Stimulated activated effector memory CD8-positive, alpha-beta T cell treated with anti-CD3 and anti-CD28 coated beads, Interleukin-12 subunit alpha, Interleukin-12 subunit beta, amount 100 ng/mL, for 72 hours (primary cell): Measurements from ENCODE around the gene TMC1.
A peak's percentile ranks its signal among the peaks of the same experiment; 100 is the strongest.
"Not testable (repeated sequence)": the region's sequence is repeated elsewhere in the genome, so short reads cannot be mapped to it uniquely, and the experiment has no call there.

Experiments
- ATAC-seq: fragments of 150-1000 bp; cut with Tn5 transposase; 2 replicates; pipeline ENCODE4 v1.10.0; 2021
- DNase-seq, 2 donors: peaks; one replicate each; pipeline ENCODE4 v3.0.0; 2021 to 2022; ENCODE audit warnings: low spot score in 2 of 2
- H3K27ac Mint-ChIP-seq: one replicate; pipeline ENCODE4 v1.8.0; 2022; ENCODE audit warnings: mild to moderate bottlenecking, mixed read lengths
- H3K36me3 Mint-ChIP-seq: one replicate; pipeline ENCODE4 v1.8.0; 2022; ENCODE audit warnings: mild to moderate bottlenecking, mixed read lengths
- H3K4me1 Mint-ChIP-seq: one replicate; pipeline ENCODE4 v1.8.0; 2022; ENCODE audit warnings: mixed read lengths
- H3K4me3 Mint-ChIP-seq: one replicate; pipeline ENCODE4 v1.8.0; 2022; ENCODE audit warnings: mild to moderate bottlenecking, mixed read lengths
- H3K9me3 Mint-ChIP-seq: one replicate; pipeline ENCODE4 v1.8.0; 2022; ENCODE audit warnings: mixed read lengths

TMC1 gene

DNA sequence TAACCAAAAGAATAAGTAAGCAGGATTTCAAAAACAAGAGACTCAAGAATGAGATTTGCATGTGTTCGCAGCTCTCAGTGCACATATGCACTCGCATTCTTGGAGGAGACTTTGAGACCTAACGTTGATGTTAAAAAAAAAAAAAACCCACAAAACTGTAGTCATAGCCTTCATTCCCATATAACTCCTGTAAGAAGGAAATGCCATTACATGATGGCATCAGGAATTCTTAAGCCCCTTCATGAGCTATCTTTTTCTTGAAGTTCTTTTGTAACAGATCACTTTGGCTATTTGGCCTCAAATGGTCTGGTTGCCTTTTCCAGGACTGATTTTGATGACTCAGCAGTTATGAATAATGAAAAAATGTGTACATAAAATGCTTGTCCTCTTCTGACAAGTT is 317.7 kb downstream of the TMC1 start:
- Mint-ChIP-seq H3K27ac (no peak overlapping the region), H3K9me3 (peaks cover 3% of the 10 kb centered on the region), H3K4me3 (no peak overlapping the region), H3K36me3 (no peaks in the 10 kb centered on the region), H3K4me1 (no peaks in the 10 kb centered on the region)
- no peak for ATAC-seq
- no peak for DNase-seq

DNA sequence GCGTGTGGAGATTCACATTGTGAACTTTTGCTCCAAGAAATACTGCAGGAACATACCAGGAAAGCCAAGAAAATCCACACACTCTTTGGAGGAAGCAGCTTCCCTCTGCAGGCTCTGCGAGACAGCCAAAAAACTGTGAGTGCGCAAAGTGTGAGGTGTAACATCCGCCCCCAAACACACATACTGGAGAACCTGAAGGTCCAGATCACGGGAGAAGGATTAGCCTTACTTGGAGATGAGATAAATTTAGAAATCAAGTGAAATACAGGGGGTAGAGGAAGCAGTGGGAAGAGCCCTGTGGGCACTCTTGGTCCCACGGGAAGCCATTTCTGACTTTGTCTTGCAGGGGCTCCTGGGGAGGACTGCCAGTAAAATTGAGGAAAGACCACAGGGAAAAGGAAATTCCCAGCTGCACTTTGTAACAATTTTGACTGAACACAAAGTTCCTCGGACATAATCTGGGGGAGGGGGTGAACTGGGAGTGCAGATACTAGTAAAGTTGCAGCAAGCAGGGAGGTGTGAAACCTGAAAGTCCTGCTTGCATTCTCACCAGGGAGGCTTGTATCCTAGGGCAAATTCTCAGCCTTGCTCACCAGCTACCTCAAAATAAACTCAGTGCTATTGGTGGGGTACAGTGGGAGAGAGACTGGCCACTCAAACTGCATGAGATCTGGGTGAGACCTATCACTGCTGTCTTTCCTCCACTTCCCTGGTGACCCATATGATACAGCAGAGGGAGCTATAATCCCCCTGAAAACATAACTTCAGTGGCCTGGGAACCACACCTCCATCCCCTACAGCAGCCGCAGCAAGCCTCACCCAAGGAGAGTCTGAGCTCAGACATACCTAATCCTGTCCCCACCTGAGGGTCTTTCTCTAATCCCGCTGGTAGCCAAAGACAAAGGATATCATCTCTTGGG is 322.4 kb downstream of the TMC1 start:
- no peak for ATAC-seq
- DNase-seq = no peak
- no peaks in the 10 kb centered on the region for H3K36me3 Mint-ChIP-seq
- no peaks in the 10 kb centered on the region for H3K4me1 Mint-ChIP-seq
- no peak overlapping the region for H3K4me3 Mint-ChIP-seq
- H3K27ac Mint-ChIP-seq = no peak overlapping the region
- H3K9me3 Mint-ChIP-seq = peaks cover 18% of the 10 kb centered on the region

DNA sequence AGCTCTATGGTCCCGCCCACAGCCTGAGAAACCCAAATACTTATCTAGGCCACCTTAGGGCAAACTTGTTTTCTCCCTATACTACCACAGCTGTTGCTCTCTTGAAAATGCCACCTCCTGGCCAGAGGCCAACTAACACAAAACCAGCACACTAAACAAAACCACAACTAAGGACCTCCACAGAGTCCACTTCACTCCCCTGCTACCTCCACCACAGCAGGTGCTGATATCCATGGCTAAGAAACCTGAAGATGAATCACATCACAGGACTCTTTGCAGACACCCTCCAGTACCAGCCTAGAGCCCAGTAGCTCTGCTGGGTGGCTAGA is 323.0 kb downstream of the TMC1 start:
- H3K36me3 Mint-ChIP-seq = no peaks in the 10 kb centered on the region
- H3K4me3 Mint-ChIP-seq = no peak overlapping the region
- no peak for ATAC-seq
- no peak for DNase-seq
- H3K27ac Mint-ChIP-seq = no peak overlapping the region
- peaks cover 18% of the 10 kb centered on the region for H3K9me3 Mint-ChIP-seq
- no peaks in the 10 kb centered on the region for H3K4me1 Mint-ChIP-seq

DNA sequence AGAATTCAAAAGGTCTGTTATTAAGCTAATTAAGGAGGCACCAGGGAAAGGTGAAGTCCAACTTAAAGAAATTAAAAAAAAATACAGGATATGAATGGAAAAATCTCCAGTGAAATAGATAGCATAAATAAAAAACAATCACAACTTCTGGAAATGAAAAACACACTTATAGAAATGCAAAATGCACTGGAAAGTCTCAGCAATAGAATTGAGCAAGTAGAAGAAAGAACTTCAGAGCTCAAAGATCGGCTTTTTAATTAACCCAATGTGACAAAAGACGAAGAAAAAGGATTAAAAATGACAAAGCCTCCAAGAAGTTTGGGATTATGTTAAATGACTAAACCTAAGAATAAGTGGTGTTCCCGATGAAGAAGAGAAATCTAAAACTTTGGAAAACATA is 323.6 kb downstream of the TMC1 start:
- not testable (repeated sequence) for H3K36me3 Mint-ChIP-seq, ATAC-seq, H3K4me1 Mint-ChIP-seq, H3K4me3 Mint-ChIP-seq, DNase-seq, H3K27ac Mint-ChIP-seq
- H3K9me3 Mint-ChIP-seq = peaks cover 18% of the 10 kb centered on the region

DNA sequence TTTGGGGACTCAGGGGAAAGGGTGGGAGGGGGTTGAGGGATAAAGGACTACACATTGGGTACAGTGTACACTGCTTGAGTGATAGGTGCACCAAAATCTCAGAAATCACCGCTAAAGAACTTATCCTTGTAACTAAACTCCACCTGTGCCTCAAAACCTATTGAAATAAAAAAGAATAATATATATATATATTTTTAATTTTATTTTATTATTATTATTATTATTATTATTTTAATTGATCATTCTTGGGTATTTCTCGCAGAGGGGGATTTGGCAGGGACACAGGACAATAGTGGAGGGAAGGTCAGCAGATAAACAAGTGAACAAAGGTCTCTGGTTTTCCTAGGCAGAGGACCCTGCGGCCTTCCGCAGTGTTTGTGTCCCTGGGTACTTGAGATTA is 328.8 kb downstream of the TMC1 start:
- not testable (repeated sequence) for H3K36me3 Mint-ChIP-seq, DNase-seq, H3K4me3 Mint-ChIP-seq

DNA sequence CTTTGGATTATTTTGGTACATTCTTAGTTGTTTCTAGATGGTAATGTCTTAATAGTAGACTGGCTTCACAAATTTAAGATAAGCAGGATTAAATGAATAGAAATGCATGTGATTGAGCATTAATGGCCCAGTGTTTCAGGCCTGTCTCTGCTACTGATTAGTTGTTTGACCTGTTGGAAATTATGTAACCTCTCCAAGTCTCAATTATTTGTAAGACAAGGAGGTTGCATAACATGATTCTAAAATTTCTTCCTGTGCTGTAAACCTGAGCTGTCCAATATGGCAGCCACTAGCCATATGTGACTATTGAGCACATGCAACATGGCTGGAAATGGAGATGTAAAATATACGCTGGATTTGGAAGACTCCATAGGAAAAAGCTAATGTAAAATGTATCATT is 333.9 kb downstream of the TMC1 start:
- H3K4me1 Mint-ChIP-seq = no peaks in the 10 kb centered on the region
- H3K9me3 Mint-ChIP-seq = no peaks in the 10 kb centered on the region
- H3K4me3 Mint-ChIP-seq = no peak overlapping the region
- H3K36me3 Mint-ChIP-seq = no peaks in the 10 kb centered on the region
- no peak for DNase-seq
- no peak for ATAC-seq
- no peak overlapping the region for H3K27ac Mint-ChIP-seq

More for the DNA sequence above, 328.8 kb downstream of the TMC1 start:
- not testable (repeated sequence) for H3K27ac Mint-ChIP-seq, H3K4me1 Mint-ChIP-seq, ATAC-seq, H3K9me3 Mint-ChIP-seq

DNA sequence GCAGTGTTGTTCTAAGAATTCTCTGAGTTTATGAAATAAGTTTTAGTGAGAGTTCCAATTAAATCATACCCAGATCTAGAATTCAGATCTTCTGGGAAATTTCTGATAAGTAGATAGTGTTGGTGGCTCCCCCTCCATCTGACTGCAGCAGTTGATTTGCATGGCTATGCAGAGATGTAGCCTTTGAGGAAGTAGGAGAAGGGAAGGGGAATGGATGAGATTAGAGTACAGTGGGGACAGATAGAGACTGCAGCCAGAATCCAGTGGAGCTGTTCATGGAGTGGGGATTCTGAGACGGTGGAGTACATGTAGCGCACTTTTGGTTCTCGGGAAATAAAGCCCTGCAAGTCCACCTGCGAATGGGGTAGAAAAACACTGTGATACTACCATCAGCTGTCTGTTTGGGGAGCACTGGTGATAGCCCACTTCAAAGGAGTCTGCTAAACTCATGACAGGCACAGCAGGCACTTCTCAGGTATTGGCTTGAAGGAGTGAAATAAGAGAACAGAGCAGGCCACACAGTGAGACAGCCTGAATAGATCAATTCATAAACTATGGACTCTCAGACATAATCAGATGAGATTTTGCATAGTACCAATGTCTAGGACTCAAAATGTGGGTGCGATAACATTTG is 334.6 kb downstream of the TMC1 start:
- Mint-ChIP-seq H3K9me3 (no peaks in the 10 kb centered on the region), H3K4me1 (no peaks in the 10 kb centered on the region), H3K4me3 (no peak overlapping the region), H3K36me3 (no peaks in the 10 kb centered on the region), H3K27ac (no peak overlapping the region)
- DNase-seq (no peak), ATAC-seq (no peak)

DNA sequence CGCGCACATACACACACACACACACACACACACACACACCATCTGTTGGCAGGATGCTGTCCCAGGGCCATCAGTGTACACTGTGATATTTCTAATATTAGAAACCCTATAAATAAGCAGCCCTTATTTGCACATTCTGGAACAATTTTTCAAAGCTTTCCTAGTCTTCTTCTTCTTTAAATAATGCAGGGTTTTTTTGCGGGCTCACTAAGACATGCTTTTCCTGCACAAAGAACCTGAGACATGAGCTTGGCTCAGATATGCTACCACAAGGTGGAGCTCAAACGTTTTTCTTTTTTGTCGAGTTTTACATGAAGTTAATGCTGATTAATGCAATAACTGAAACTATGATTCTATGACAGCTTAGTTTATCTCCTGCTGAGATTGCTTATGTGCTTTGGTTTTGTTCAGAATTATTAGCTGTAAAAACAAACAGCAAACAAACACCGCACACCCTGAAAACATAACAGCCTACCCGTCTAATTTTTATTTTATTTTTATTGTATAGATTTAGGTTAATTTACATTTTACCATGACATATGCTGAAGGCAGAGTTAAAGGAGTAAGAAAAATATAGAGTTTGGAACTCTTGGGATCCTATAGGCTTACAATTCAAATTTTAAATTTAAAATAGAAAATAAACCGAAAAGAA is 335.7 kb downstream of the TMC1 start:
- H3K4me3 Mint-ChIP-seq = no peak overlapping the region
- H3K9me3 Mint-ChIP-seq = no peaks in the 10 kb centered on the region
- ATAC-seq = peak; percentile 39
- no peak for DNase-seq
- no peaks in the 10 kb centered on the region for H3K36me3 Mint-ChIP-seq
- H3K4me1 Mint-ChIP-seq = no peaks in the 10 kb centered on the region
- no peak overlapping the region for H3K27ac Mint-ChIP-seq

DNA sequence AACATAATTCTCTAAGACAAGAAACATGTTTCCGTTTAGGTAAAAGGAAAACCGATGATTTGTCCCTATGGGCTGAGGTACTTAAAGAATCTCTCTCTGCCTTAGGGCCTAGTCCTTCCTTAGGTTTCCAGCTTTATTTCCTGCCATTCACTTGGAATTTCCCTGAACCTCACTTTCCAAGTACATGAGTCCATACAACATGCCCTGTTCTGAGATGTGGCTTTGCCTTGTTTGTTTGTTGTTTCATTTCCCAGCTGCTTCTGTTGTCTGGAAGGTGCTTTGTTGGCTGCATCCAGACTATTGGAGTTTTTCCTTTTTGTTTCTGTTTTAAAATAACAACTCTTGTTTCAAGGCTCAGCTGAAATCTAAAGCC is 336.2 kb downstream of the TMC1 start:
- H3K36me3 Mint-ChIP-seq = no peaks in the 10 kb centered on the region
- H3K27ac Mint-ChIP-seq = no peak overlapping the region
- H3K4me3 Mint-ChIP-seq = no peak overlapping the region
- no peaks in the 10 kb centered on the region for H3K9me3 Mint-ChIP-seq
- no peak for DNase-seq
- no peaks in the 10 kb centered on the region for H3K4me1 Mint-ChIP-seq
- ATAC-seq = no peak

DNA sequence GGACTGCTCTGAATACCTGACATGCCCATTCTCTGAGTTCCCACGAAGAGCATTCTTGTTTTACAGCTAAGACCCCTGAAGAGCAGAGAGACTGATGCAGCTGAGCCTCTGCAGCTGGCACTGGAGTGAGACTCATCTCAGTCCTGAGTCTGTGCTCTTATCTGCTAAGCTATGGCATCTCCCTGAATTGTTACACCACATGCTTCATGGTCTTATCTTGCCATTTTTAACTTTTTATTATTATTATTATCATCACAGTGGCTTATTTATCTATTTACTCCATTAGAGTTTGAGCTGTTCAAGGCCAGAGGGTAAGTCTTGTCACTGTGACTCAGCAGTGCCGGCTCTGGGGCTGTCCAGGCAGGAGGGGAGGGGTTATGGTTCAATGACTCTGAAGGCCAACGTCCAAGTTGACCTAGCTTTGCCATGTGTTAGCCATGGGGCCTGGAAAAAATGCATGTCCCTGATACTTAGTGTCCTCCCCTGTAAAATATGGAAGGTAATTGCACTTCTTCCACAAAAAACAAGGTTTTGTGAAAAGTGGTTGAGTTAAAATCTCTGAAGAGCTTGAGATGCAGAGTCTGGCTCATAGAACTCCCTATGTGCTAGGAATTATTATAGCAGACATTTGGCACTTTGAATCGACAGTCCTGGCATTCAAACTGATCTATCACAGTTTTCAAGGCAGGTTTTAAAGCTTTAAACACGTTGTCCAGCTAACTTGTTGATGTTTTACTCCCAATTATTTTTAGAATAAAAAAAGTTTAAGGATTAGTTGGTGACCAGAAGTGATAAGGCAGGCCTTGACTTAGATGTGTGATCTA is 336.9 kb downstream of the TMC1 start:
- Mint-ChIP-seq H3K27ac (no peak overlapping the region), H3K4me3 (no peak overlapping the region), H3K36me3 (no peaks in the 10 kb centered on the region), H3K4me1 (no peaks in the 10 kb centered on the region), H3K9me3 (no peaks in the 10 kb centered on the region)
- DNase-seq (no peak), ATAC-seq (peak; percentile 40)

DNA sequence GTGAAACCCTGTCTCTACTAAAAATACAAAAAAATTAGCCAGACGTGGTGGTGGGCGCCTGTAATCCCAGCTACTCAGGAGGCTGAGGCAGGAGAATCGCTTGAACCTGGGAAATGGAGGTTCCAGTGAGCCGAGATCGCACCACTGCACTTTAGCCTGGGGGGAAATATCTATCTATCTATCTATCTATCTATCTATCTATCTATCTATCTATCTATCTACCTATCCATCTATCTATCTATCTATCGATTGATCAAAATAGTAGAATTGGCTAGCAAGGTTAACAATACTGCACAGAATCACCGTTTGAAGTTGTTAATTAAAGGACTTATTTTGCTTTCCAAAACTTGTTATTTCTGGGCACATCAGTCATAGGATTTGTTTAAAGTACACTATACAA is 341.4 kb downstream of the TMC1 start:
- not testable (repeated sequence) for H3K36me3 Mint-ChIP-seq, H3K27ac Mint-ChIP-seq, DNase-seq, H3K4me1 Mint-ChIP-seq, H3K4me3 Mint-ChIP-seq, ATAC-seq, H3K9me3 Mint-ChIP-seq

DNA sequence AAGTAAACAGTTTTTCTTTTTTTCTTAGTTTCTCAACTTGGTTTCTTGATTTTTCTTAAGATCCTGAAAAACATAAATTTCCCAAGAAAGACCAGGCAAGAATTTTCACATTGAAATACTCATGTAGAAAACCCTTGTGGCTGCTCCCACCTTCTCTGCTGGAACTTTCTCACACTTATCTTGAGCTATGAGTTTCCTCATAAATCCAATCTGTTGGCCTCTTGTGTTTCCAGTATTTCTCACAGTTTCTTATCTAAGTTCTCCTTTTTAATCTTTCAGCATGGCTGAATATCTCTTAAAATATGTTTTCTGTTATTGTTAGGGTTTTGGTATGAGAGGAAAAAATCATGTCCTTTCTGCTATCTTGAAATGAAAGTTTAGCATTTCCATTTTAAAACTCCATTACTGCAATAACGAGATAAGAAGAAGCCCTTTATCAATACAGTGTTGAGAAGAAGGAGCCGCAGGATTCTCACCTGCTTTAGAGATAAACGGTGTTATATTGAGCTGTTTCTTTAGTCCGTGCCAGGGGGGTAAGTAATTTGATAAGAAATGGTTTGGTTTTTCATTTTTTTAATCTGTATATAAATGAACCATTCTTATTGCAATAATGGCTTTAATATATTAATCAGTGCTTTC is 342.2 kb downstream of the TMC1 start:
- DNase-seq (no peak), ATAC-seq (no peak)
- H3K9me3 Mint-ChIP-seq = peaks cover 4% of the 10 kb centered on the region
- H3K4me3 Mint-ChIP-seq = no peak overlapping the region
- no peaks in the 10 kb centered on the region for H3K36me3 Mint-ChIP-seq
- no peaks in the 10 kb centered on the region for H3K4me1 Mint-ChIP-seq
- no peak overlapping the region for H3K27ac Mint-ChIP-seq

DNA sequence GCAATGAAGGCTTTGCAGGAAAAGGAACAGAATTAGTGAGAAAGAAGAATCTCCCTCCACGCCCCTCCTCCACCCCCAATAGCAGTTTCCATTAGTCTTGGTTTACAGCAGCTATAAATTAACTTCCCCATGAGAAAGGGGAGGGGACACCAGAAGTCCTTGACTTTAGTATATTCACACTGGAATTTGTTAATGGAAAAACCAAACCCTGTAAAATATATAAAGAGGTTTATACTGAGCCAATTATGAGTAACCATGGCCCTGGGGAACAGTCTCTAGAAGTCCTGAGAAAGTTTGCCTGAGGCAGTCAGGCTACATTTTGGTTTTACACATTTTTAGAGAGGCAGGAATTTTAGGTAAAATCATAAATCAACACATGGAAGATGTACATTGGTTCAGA is 342.9 kb downstream of the TMC1 start:
- H3K36me3 Mint-ChIP-seq = no peaks in the 10 kb centered on the region
- H3K4me1 Mint-ChIP-seq = no peaks in the 10 kb centered on the region
- ATAC-seq = no peak
- H3K9me3 Mint-ChIP-seq = peaks cover 4% of the 10 kb centered on the region
- no peak overlapping the region for H3K4me3 Mint-ChIP-seq
- no peak overlapping the region for H3K27ac Mint-ChIP-seq
- no peak for DNase-seq

DNA sequence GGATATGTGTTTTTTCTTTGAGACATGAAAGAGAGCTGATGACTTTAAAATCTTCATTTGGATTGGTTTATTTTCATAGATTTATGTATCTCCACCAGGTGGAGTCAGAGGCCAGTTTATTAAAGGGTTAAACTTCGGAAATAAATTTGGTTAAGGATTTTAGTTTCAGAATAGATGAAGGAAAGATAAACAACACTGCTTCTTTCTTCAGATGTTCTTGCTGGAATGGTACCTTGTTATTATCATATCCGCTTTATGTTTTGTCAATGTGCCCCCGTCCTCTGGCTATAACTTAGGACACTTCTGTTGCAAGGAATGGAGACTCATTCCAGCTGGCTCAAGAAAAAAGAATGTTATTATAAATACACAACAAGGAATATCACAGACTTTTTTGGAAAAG is 350.3 kb downstream of the TMC1 start:
- no peak for DNase-seq
- H3K4me1 Mint-ChIP-seq = no peaks in the 10 kb centered on the region
- peaks cover 4% of the 10 kb centered on the region for H3K9me3 Mint-ChIP-seq

DNA sequence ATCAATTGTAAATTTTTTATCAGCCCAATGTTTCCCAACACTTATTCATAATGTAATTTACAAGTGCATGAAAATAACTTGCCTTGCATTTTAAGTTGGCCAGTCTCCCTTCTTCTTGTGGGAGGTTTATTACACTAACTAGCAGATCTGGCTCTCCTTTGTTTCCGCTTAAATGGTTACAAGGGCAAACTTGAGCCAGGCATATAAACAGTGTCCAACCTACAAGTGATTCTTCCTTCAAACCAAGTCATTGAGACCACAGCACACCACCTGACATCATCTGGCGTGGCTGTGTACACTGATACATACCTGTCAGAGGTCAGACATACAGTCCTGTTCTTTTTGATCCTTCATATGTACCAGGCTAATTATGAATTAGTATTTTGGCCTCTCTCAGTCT is 351.3 kb downstream of the TMC1 start:
- H3K36me3 Mint-ChIP-seq = no peaks in the 10 kb centered on the region
- ATAC-seq (no peak), DNase-seq (no peak)
- peaks cover 4% of the 10 kb centered on the region for H3K9me3 Mint-ChIP-seq
- H3K4me3 Mint-ChIP-seq = no peak overlapping the region
- no peaks in the 10 kb centered on the region for H3K4me1 Mint-ChIP-seq
- no peak overlapping the region for H3K27ac Mint-ChIP-seq

More for the DNA sequence above, 350.3 kb downstream of the TMC1 start:
- no peak overlapping the region for H3K27ac Mint-ChIP-seq
- no peak overlapping the region for H3K4me3 Mint-ChIP-seq
- no peak for ATAC-seq
- H3K36me3 Mint-ChIP-seq = no peaks in the 10 kb centered on the region
